Hypothalamus (tissue), 51 donors: ENCODE measurements around the gene CHCHD6.

ENCODE experiments used
- DNase-seq, 51 donors: peaks; one replicate each; lab custom pipeline; 2025; lab: John Stamatoyannopoulos, UW

Gene CHCHD6

GRCh38 chr3:126965526-126966080 is 261.6 kb downstream of the CHCHD6 start:
- DNase-seq = no peak

DNA sequence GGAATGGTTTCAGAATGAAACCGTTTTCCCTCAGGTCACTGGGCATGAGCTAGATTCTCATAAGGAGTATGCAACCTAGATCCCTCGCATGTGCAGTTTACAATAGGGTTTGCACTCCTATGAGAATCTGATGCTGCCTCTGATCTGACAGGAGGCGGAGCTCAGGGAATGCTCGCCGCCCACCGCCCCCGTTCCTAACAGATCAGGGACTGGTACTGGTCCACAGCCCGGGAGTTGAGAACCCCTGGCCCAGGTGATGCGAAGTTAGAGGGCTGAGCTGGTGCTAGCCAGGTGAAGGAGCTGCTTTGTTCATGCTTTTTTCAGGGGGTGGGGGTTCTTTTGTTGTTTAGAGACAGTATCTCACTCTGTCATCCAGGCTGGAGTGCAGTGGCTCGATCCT is 263.3 kb downstream of the CHCHD6 start:
- DNase-seq = no peak

GRCh38 chr3:126968391-126969390 is 264.7 kb downstream of the CHCHD6 start:
- no peak for DNase-seq

DNA sequence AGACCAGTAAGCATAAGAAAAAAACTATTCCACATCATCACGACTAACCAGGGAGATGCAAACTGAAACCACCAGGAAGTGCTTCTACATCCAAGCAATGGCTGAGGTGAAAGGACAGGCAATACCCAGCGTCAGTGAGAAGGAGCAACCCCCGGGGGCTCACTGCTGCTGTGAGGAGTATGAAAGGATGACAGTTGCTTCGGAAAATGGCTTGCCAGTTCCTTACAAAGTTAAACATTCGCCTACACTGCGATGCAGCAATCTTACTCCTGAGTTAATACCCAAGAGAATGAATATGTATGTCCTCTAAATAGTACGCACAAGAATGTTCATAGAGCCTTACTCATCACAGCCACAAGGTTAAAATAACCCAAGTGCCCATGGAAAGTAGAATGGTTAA is 265.5 kb downstream of the CHCHD6 start:
- DNase-seq = no peak

GRCh38 chr3:126970101-126970500 is 266.1 kb downstream of the CHCHD6 start:
- no peak for DNase-seq

DNA sequence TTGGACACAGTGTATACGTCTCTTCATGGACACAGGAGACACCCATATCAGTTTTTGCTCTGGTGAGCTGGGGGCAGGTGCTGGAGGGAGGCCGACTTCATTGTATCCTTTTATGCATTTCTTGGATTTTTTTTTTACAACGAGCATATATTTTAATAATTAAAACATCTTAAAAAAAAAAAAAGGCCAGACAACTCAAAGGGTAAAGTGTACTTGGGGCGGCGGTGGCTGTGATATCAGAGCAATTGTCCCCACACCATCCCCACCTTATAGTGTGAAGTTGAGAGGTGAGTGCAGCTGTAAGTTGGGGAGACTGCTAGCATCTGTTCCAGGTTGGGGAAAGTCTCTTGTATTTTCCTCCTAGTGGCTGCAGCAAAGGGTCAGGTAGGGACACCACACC is 266.9 kb downstream of the CHCHD6 start:
- no peak for DNase-seq

GRCh38 chr3:126971891-126972351 is 267.9 kb downstream of the CHCHD6 start:
- DNase-seq = peak in 29 of 51 donors; percentile 9 to 67 (median 39)

DNA sequence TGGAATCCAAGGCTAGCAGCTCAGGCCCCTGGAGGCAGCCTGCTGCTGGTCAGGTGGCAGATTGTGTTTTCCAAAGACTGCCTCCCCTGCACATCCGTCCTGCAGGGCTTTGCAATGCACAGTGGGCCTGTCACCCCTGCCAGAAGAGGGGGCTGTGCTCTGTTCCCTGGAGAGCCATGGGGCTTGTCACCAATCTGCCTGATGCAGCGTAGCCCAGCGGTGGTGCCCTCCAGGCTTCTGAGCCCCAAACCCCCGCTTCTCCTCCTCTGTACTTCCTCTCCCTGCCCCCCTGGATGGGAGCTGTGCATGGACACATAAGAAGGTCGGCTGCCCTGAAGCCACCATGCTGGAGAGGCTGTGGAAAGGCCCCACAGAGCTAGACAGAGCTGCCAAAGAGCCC is 268.8 kb downstream of the CHCHD6 start:
- no peak for DNase-seq

DNA sequence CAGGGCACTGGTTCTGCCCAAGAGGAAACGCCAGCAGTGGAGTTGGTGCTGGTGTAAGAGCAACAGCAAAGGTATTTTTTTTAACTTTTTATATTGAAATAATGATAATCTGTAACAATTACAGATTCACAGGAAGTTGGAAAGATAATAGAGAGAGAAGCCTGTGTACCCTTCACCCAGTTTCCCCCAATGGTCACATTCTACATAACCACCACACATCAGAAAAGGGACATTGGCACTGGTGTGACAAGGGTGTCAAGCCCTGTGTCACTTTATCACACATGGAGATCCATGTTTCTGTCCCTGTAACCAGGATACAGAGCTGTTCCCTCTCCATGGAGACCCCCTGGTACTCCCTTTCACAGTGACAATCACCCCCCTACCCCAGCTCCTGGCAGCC is 269.8 kb downstream of the CHCHD6 start:
- DNase-seq = no peak

DNA sequence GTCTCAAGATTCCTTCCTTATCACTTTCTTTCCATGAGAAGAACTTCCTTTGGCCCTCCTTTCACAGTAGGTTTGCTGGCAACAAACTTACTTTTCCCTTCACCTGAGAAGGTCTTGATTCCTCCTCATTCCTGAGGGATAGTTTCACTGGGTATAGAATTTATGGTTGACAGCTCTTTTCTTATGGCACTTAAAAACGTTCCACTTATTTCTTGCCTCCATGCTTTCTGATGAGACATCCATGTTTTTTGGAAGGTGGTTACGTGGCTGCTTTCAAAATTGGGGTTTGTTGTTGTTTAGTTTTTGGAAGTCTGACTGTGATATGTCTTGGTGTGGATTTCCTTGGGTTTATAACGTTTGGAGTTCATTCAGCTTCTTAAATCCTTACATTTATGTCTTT is 270.7 kb downstream of the CHCHD6 start:
- DNase-seq = no peak

DNA sequence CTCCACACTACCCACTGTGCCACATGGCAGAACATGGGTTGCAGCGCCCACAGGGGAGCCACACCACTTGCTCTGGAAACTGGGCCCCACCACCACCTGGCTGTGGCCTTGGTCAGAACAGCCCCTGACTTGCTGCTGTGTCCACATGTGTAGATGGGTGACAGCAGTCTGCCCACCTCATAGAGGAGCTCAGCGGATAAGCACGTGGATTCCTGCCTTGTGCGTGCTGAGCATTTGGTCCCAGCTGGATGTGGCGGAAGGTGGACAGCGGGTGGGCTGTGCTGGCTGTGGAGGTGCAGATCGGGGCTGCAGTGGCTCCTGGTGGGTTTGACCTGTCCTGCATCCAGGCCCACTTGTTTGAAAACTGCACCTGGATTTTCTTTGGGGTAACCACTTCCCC is 272.9 kb downstream of the CHCHD6 start:
- DNase-seq = no peak

DNA sequence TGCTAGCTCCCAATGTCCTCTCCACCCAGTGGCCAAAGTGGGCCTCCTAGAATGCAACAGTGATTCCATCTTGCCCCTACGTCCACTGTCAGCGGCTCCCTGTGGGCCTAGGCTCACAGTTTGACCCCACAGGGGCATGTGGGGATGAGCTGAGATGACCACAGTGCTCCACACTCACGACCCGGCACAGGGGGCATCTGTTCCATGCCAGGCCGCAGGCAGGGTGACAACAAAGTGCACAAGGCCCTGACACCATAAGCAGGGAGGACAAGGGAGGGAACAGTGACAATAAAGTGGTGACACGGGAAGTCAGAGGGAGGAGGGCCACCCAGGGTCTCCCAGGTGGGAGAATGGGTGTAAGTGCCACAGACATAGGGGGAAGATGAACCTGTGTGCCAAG is 273.8 kb downstream of the CHCHD6 start:
- DNase-seq = no peak

GRCh38 chr3:126978291-126978690 is 274.3 kb downstream of the CHCHD6 start:
- no peak for DNase-seq

DNA sequence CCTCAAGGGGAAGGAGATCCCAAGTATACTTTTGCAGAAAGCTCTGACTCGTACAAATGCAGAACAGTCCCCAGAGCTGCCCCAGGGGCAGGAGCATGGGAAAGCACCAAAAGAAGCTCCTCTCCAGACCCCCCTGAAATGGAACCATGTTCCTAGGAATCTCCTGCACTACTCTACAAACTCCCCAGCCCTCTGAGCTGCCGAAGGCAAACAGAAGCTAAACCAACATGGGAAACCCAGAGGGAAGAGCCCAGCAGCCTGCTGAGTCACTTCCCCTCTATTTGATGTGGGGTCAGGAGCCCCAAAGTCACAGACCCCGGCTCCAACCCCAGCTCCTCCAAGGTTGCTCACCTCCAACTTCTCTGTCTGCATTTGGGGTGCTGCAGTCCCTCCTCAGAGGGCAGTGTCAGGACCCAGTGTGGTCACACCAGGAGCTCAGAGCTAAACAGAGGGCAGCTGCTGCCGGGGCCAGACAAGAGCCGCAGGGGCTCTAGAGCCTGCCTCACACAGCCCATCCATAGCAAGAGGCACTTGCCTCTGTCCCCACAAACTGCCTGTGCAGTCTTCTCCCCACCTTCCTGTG is 275.1 kb downstream of the CHCHD6 start:
- DNase-seq = no peak

DNA sequence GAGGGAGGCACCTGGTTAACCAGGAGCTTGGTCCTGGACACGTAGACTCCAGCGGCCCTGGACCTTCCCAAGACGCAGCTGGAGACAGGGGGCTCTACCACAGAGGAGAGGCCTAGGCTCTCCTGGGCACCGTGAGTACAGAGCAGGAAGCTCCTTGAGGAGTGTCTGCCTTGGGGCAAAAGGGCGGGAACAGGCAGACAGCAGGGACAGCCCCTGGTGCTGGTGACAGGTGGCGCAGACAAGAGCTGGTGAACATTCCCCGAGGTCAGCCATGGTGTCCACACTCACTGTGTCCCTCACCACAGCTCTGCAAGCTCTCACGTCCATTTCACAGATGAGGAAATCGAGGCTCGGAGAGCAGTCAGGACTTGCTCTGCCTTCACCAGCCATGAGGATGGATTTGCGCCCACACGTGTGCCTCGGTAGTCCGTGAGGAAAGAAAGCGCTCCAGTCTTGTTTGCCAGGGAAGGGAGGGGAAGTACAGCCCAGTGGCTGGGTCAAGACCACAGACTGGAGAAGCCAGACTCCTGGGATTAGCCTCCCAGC is 276.3 kb downstream of the CHCHD6 start:
- no peak for DNase-seq

DNA sequence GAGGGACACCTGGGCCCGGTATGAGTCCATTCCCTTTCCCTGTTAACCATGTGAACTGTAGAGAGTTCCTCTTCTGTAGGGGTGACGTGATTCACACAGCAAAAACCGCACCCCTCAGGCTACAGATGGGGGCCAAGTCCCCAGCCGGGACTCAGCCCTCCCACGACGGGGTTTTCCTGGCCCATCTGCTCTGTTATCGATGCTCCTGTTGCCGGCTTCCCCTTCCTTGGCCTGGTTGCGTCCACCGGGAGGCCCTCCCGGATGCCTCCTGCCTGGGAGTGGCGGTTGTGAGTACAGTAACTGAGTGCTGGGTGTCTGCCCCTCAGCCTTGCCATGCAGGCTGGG is 278.1 kb downstream of the CHCHD6 start:
- peak in 4 of 51 donors; percentile 18 to 72 (median 43) for DNase-seq

DNA sequence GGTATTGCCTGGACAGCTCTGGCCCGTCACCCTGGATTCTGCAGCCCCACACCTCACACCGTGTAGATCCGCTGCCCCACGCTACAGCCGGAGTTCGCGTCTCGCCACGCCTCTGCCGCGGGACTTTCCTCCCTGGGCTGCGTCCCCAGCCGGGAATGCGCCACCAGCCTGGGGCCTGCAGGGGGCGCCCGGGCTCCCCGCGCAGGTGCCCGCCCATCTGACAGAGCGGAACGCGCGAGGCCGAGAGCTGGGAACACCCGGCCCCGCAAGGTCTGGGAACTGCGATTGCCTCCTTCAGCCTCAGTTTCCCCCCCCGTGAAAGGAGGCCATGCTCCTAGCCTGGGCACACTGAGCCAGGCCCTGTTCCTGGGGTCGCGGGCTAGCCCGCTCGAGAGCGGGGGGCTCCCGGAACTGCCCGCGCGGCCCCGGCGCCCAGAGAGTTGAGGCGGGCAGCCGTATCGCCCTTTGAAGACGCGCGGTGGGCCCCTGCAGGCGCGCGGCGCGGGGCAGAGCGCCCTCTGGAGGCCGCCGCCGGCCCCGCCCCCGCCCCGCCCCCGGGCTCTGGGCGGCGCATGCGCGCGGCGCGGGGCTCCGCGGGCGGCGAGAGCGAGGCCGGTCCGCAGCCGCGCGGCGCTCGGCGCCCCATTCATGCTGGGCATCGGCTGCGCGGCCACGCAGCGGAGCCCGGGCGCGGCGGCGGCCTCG is 278.6 kb downstream of the CHCHD6 start, which contains the start of gene PLXNA1:
Gene PLXNA1 (plus strand): TSS at position 645 of the 705 bp plus-strand sequence. CDS start 5,479 bp downstream, outside the sequence.
- DNase-seq = peak in 39 of 51 donors; percentile 21 to 82 (median 58)

DNA sequence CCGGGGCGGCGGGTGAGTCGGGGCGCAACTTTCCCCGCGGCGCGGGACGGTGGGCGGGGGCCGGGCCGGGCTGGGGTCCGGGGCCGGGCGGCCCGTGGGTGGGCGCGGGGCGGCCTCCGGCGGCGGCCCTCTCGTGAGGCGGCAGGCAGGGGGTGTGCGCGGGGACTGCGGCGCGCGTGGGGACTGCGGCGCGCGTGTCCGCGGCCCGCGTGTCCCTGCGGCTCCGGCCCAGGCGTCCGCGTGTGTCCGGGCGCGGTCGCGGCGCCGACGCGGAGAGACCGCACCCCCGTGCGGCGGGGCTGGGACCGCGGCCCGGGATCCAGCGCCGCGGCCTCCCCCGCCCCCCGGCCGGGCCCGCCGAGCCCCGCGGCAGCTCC is 279.2 kb downstream of the CHCHD6 start:
- DNase-seq = peak in 2 of 51 donors; percentile 27 to 51

DNA sequence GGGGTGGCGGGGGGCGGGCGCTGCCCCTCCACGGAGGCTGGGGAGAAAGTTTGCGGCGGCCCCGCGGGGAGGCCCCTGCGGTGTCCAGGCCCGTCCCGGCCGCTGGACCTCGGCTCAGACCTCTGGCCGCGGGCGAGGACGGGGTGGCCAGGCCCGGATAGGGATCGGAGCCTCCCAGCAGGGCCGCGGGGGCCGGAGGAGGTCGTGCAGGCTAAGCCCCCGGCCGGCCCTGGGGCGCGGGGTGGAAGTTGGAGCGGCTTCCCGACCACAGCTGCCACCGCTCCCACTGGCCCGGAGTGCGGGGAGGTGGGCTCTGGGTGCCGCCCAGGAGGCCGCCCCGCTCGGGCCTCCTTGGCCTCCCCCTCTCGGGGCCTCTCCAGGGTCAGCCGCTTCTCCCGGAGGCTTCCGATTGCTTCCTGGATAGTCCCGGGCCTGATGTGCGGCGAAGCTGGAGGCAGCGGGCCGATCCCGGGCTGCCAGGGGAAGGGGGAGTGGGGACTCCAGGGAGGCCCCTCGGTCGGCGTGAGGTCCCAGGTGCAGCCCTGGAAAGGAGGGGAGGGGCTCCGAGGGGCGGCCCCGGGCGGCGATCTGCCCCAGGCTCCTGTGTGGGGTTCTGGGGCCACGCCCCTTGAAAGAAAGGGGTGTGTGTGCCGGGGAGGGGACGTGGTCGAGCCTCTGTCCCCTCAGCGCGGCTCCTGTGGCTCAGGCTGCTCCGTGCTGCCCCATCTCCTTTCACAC is 279.8 kb downstream of the CHCHD6 start:
- peak in 3 of 51 donors; percentile 20 to 30 (median 27) for DNase-seq
